HG03439 (cell line): Measurements from ENCODE around the gene SHPK.

Source experiments
- ATAC-seq: cut with Tn5 transposase; IDR thresholded peaks from one replicate; pipeline ENCODE4 v1.9.1; 2021; ENCODE audit warnings: mild to moderate bottlenecking, moderate library complexity; ENCODE audit not compliant: unreplicated experiment

Gene SHPK

DNA sequence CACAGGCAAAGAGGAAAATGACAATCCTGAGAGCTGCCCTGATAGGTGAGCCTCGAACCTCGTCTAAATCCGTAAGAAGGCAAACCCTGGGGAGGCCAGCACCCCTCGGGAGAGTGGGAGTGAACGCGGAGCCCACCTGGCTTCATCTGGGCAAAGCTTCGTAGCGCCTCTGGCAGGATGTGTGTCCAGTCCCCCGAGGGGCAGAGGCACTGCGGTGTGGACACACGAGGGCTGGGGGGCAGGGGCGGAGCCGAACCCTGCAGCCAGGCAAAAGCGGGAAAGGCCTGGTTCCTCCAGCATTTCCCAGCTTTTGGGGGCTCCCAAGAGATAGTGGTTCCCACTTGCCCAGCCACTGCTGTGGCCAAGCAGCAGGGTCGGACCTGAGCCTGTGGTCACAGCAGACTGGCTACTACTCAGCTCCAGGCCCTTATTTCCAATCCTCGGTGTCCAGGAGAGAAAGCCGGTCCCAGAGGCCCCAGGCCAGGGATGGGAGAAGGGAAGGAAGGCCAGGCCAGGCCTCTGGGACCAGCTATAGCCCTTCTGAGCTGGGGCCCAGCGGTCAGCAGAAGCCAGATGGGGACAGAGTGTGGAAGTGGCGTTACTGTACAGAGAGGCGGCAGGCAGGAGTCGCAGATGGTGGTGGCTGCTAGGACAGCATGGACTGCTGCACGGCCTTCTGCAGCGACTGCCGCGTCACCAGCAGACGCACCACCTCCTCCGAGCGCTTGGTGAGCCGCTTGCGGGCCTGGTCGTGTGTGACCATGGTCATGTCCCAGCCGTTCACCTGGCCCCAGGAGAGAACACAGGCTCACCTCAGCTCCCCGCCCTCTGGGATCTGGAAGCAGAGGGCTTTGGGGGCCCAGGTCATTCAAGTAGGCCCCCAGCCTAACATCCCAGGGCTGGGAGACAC lies 27.3 kb upstream of the SHPK start:
- ATAC-seq: no peak

- no peak for ATAC-seq
Observed at GRCh38 chr17:3660311-3660891, 24.4 kb upstream of the SHPK start.

DNA sequence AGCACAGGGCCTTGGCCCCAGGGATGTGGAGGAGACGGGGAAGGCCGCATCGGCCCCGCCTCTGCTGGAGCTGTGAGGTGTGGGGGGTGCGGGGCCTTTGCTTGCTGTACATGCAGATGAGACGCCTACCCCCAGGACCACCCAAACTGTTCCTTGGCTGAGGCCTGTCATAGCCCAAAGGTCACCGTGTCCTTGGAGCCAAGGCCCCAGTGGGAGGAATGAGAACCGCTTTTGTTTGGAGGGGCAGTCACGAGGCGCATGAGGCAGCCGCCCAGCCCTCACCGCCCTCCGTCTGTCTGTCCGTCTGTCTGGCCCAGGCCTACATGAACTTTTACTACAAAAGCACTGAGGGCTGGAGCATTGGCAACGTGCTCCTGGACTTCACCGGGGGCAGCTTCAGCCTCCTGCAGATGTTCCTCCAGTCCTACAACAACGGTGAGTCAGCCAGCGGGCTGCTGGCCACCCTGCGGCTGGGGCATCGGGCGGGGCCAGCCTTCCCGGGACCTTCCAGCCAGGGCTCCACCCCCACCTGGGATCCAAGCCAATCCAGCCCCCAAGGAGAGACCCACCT lies 23.6 kb upstream of the SHPK start:
- ATAC-seq: no peak

DNA sequence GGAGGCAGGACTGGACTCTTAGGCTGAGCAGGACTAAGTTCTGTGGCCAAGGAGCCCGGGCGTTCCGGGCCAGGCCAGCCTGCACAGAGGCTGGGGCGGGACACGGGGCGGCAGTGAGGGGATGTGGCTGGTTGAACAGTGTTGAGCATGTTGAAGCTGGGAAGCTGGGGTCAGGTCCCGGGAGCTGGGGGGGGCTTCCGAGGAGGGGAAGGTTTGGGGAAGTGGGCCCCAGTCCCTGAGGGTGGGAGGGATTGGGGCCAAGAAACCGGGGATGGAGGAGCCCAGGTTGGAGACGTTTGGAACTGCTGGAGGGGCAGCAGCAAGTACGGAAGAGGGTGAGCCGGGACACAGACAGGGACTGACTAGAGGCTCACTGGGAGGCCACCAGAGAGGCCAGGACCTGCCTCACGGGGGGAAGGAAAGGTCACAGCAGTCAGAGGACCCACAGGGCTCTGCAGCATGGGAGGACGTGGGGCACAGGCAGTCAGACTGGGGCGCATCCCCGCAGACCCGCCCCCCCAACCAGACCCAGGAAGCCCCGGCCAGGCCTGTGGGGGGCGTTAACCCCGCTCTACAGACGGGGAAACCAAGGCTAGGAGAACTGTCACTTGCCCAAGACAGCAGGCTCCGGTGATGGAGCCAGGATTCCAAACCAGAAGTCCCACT lies 22.9 kb upstream of the SHPK start:
- ATAC-seq: no peak

DNA sequence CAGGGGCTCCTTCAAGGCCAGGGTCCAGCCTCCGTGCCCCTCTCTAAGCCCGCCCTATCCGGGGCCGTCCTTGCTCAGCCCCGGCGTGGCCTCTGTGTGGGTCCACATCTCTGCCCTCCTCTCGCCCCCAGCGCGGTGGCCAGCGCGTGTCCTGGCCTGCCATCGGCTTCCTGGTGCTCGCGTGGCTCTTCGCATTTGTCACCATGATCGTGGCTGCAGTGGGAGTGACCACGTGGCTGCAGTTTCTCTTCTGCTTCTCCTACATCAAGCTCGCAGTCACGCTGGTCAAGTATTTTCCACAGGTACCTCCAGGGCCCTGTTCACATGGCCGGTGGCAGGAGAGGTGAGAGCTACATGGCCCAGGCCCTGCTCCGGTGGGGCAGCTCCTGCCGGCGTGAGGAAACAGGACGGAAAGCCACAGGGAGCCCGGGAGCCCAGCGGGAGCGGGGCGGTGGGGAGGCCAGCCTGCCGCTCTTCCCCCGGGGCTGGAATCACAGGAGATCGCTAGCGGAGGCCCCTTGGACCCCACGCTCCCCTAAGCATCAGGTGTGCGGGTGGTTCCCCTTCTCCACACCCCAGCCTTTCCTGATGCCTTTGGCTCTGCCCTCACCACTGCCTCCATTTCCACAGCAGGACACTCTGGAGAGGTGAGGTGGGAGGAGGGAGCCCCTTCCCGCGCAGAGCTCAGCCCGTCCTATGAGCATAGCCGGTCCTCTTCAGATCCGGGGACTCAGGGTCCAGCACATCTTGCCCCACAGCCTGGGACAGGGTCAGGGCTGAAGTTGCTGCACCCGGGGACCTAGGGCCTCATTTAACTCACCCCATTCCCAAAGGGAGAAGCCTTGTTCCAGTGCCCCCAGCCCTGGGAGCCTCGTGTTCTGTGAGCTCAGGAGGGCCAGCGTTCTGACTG lies 22.1 kb upstream of the SHPK start:
- no peak for ATAC-seq

GRCh38 chr17:3657588-3657869 lies 21.5 kb upstream of the SHPK start:
- ATAC-seq: no peak

- no peak for ATAC-seq
Observed at GRCh38 chr17:3656755-3657587, 20.9 kb upstream of the SHPK start.

DNA sequence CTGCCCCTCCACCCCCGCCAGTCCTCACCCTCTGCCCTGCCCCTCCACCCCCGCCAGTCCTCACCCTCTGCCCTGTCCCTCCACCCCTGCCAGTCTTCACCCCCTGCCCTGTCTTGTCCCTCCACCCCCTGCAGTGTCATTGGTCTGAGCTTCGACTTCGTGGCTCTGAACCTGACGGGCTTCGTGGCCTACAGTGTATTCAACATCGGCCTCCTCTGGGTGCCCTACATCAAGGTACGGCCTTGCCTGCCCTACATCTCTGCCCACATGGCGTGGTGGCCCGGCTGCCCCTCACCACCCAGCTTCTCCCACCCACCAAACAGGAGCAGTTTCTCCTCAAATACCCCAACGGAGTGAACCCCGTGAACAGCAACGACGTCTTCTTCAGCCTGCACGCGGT lies 20.3 kb upstream of the SHPK start:
- ATAC-seq: no peak

GRCh38 chr17:3655766-3656165 lies 19.7 kb upstream of the SHPK start:
- ATAC-seq: no peak

DNA sequence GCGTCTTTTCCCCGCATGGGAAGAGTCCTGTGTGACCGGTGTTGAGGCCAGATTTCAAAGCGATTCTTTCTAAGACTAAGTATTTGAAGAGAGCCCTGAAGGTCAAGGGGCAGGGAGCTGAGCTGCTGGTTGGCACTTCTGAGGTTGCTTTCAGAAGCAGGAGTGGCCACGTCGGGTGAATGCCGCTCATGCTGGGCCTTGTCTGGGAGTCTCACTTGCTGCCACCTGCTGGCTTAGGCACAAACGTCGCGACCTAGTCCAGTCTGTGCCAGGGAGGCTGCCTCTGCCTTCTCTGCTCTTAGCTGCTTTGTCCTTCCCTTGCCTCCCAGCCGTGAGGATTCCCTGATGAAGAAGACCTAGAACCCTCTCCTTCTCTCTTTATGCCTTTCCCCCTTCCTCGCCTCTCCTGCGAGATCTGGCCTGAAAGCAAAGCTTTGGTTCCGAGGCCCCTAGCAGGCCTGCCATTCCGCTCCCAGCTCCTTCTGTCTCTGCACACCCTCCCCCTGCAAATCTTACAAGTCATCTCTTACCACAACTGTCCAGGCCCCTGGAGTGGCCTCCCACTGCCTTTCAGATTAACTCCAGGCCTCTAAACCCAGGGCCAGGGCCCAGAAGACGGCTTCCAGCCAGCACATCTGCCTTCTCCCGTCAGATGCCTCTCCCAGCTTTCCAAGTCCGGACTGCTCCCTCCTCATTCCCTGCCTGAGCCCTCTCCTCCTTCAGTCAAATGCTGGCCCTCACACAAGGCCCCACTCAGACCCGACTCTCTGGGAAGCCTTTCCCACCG lies 11.9 kb upstream of the SHPK start:
- ATAC-seq: no peak

DNA sequence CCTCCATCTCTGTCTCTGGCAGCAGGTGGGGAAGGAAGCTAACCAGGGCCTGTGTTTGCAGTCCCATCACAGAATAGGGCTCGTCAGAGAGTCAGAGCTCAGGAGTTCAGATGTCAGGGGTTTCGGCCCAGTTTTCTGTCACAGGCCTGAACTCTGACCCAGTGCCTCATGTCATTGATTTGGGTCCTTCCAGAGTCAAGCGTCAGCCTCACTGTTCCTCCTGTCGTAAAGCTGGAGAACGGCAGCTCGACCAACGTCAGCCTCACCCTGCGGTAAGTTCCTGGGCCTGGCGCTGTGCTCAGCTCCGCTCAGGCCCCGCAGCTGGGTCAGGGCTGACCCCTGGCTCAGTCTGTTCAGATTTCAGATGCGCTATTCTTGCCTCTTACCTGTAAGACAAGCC lies 11.2 kb upstream of the SHPK start:
- ATAC-seq: no peak

- ATAC-seq: no peak
Observed at GRCh38 chr17:3645310-3645709, 9.3 kb upstream of the SHPK start.

DNA sequence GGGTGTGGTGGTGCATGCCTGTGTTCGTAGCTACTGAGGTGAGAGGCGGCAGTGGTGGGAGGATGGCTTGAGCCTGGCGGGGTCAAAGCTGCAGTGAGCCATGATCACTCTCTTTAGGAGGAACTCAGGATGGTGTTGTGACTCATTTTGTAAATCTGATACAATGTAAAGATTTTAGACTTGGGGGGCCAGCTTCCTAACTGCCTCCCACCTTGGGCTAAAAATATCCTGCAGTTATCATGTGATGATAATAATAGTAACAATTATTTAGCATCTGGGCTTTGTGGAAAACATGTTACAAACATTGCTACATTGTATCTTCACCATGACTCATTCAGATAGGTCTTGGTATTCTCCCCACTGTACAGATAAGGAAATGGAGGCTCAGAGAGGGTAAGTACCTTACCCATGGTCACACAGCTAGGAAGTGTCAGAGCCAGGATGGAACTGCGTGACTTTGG lies 7.9 kb upstream of the SHPK start:
- ATAC-seq: no peak

- ATAC-seq: no peak
Observed at GRCh38 chr17:3641717-3642486, 5.9 kb upstream of the SHPK start.

DNA sequence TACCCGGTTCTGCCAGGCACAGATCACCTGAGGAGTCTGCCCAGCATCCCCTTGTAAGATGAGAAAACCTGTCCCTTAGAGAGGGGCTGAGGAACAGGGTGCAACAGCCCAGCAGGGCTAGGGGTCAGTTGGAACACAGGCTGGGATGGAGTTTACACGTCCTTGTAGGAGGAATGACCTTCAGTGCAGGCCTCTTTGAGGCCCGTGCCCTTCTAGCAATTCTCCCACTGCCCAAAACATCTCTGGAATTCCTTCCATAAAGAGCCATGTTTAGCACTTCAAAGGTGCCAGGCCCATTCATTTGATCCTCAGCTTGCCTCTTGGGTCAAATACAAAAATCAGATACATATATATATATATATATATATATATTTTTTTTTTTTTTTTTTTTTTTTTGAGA lies 5.0 kb upstream of the SHPK start:
- no peak for ATAC-seq

DNA sequence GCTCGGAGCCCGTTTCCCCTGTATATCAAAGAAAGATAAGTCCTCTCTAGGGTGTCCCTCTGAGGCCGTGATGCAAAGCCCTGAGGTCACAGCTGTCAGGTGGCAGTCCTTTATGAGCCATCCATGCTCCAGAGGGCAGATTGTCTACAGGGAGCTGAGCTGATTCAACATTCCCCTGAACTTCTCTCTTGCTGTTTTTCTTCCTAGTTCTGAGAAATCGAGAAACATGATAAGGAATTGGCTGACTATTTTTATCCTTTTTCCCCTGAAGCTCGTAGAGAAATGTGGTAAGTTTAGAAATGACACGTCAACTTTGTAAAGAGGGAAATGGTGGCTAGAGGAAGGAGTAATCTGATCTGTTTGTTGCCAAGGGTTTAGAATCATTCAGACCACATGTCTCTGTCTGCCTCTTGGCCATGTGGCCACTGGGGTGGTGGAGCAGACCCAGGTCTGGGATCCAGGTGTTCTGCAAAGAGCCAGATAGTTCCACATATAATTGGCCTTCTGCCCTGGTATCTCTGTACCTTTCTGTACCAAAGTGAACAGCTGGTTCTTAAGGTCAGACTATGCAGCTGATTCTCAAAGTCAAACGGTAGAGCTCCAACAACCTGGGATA lies 4.0 kb upstream of the SHPK start:
- ATAC-seq: no peak

GRCh38 chr17:3636908-3637373 lies 891 bp upstream of the SHPK start:
- ATAC-seq: no peak
